Measurements from ENCODE around the gene NUAK2. TPM values are rescaled to one million over a fixed set of nuclear protein-coding genes. Genes with fewer than 3 reads are reported as not detected.

The NUAK2 gene
- total and polyA plus RNA-seq, 9 donors = 1.2 to 53.2 (median 3.2) TPM

GRCh38 chr1:205304695-205305070, 16.9 kb downstream of the NUAK2 start:
- Histone ChIP-seq H3K36me3 (no peaks in the 10 kb centered on the region), H3K4me3 (no peak overlapping the region), H3K9me3 (no peaks in the 10 kb centered on the region), H3K27me3 (no peaks in the 10 kb centered on the region), H3K27ac (no peak overlapping the region), H3K4me1 (ENCODE audit: insufficient read depth) (peaks cover 10% of the 10 kb centered on the region)
- WGBS, 3 donors = 93 to 97% (median 94%) methylated on average over 1 of the region's 1 CpG
- DNase-seq = no peak
- intact Hi-C loops (cut with DNase I) = no loop called here
- TF ChIP-seq POLR2A (IDR thresholded peaks at IDR 0.05) = no peak
- TF ChIP-seq CTCF (IDR thresholded peaks at IDR 0.05) = no peak
- no peak for TF ChIP-seq EP300 (IDR thresholded peaks at IDR 0.05)

- Histone ChIP-seq H3K9me3 (no peaks in the 10 kb centered on the region), H3K27me3 (no peaks in the 10 kb centered on the region), H3K4me1 (ENCODE audit: insufficient read depth) (peaks cover 10% of the 10 kb centered on the region), H3K36me3 (no peaks in the 10 kb centered on the region), H3K4me3 (no peak overlapping the region), H3K27ac (no peak overlapping the region)
- no peak for DNase-seq
- WGBS, 3 donors = 94 to 98% (median 95%) methylated on average over 18 to 19 of the region's 19 CpGs
- TF ChIP-seq POLR2A (IDR thresholded peaks at IDR 0.05) (no peak), EP300 (IDR thresholded peaks at IDR 0.05) (no peak), CTCF (IDR thresholded peaks at IDR 0.05) (no peak)
- intact Hi-C loops (cut with DNase I) = no loop called here
Measured at GRCh38 chr1:205304046-205304694, 17.4 kb downstream of the NUAK2 start.

GRCh38 chr1:205303247-205303888, 18.2 kb downstream of the NUAK2 start:
- WGBS, 3 donors = 89 to 93% (median 90%) methylated on average over 20 of the region's 20 CpGs
- intact Hi-C loops (cut with DNase I) = no loop called here
- Histone ChIP-seq H3K4me3 (no peak overlapping the region), H3K36me3 (no peaks in the 10 kb centered on the region), H3K9me3 (no peaks in the 10 kb centered on the region), H3K27me3 (no peaks in the 10 kb centered on the region), H3K4me1 (ENCODE audit: insufficient read depth) (peaks cover 10% of the 10 kb centered on the region), H3K27ac (no peak overlapping the region)
- DNase-seq = no peak
- TF ChIP-seq CTCF (IDR thresholded peaks at IDR 0.05) (no peak), POLR2A (IDR thresholded peaks at IDR 0.05) (no peak), EP300 (IDR thresholded peaks at IDR 0.05) (no peak)

- no peak for DNase-seq
- intact Hi-C loops (cut with DNase I) = no loop called here
- Histone ChIP-seq H3K4me1 (ENCODE audit: insufficient read depth) (peaks cover 10% of the 10 kb centered on the region), H3K27ac (no peak overlapping the region), H3K27me3 (no peaks in the 10 kb centered on the region), H3K9me3 (no peaks in the 10 kb centered on the region), H3K4me3 (no peak overlapping the region), H3K36me3 (no peaks in the 10 kb centered on the region)
- 30 to 37% (median 34%) methylated on average over 6 of the region's 6 CpGs for WGBS, 3 donors
- no peak for TF ChIP-seq CTCF (IDR thresholded peaks at IDR 0.05)
- TF ChIP-seq EP300 (IDR thresholded peaks at IDR 0.05) = no peak
- TF ChIP-seq POLR2A (IDR thresholded peaks at IDR 0.05) = no peak
Measured at GRCh38 chr1:205301842-205302588, 19.5 kb downstream of the NUAK2 start.

All from ovary (tissue), 9 donors.